IMR-90 (cell line): Measurements from ENCODE around the gene GAL3ST2. TPM values are rescaled to one million over a fixed set of nuclear protein-coding genes. Genes with fewer than 3 reads are reported as not detected.

Source experiments
- ATAC-seq: fragments of 200-7000 bp; cut with Tn5 transposase; 2 replicates; pipeline ENCODE4 v1.9.1; 2020; ENCODE audit warnings: low read depth, mild to moderate bottlenecking, moderate library complexity
- BruUV-seq: library from RNA; stranded (reverse); fragments of 400-500 nt; replicated peaks from 2 replicates; lab custom pipeline; 2021; lab: Mats Ljungman, UMichigan
- CTCF ChIA-PET: fragments of 300-600 bp; formaldehyde crosslinking; extraction: SDS; loops from one replicate; lab custom pipeline; 2021; ENCODE audit warnings: antibody characterized with exemption; lab: Yijun Ruan, JAX
- POLR2A ChIA-PET: fragments of 300-600 bp; sonication (Branson Sonifier 250); formaldehyde crosslinking; loops from one replicate; lab custom pipeline; 2022; ENCODE audit warnings: antibody characterized with exemption; ENCODE audit not compliant: unreplicated experiment; lab: Charles Lee
- DNase-seq: peaks from one replicate; pipeline ENCODE4 v3.0.0; 2013
- H2AFZ ChIP-seq: replicated peaks from 2 replicates; pipeline ENCODE3; 2013; ENCODE audit warnings: low read length, mild to moderate bottlenecking; ENCODE audit not compliant: poor library complexity
- H2AK5ac ChIP-seq: 2 replicates; pipeline ENCODE4 v1.6.1; 2013; ENCODE audit warnings: low read depth, low read length, inconsistent platforms
- H2AK9ac ChIP-seq: replicated peaks from 2 replicates; pipeline ENCODE3; 2013; ENCODE audit warnings: mild to moderate bottlenecking, low read depth, low read length, moderate library complexity; ENCODE audit not compliant: poor library complexity
- H2BK120ac ChIP-seq: 2 replicates; pipeline ENCODE4 v1.6.1; 2013; ENCODE audit warnings: low read depth, low read length, inconsistent platforms
- H2BK15ac ChIP-seq: 3 replicates; pipeline ENCODE4 v1.6.1; 2013; ENCODE audit warnings: low read depth, low read length, inconsistent platforms
- H2BK20ac ChIP-seq: 2 replicates; pipeline ENCODE4 v1.6.1; 2013; ENCODE audit warnings: low read depth, mild to moderate bottlenecking, inconsistent platforms, low read length, moderate library complexity
- H2BK5ac ChIP-seq: 2 replicates; pipeline ENCODE4 v1.6.1; 2013; ENCODE audit warnings: mild to moderate bottlenecking, low read depth, low read length, inconsistent platforms; ENCODE audit not compliant: poor library complexity, severe bottlenecking
- H3K14ac ChIP-seq: replicated peaks from 2 replicates; pipeline ENCODE4 v1.6.1; 2013; ENCODE audit warnings: low read depth, low read length, inconsistent platforms
- H3K18ac ChIP-seq: 2 replicates; pipeline ENCODE4 v1.6.1; 2013; ENCODE audit warnings: low read depth, low read length, control low read depth
- H3K23ac ChIP-seq: 2 replicates; pipeline ENCODE4 v1.6.1; 2013; ENCODE audit warnings: low read depth, low read length, inconsistent platforms
- H3K27ac ChIP-seq: 2 replicates; pipeline ENCODE4 v1.5.1; 2013; ENCODE audit warnings: mild to moderate bottlenecking, control low read depth, low read length; ENCODE audit not compliant: insufficient read depth
- H3K27me3 ChIP-seq: 2 replicates; pipeline ENCODE4 v1.6.1; 2013; ENCODE audit warnings: low read length; ENCODE audit not compliant: control insufficient read depth, insufficient read depth
- H3K36me3 ChIP-seq: 2 replicates; pipeline ENCODE4 v1.6.1; 2013; ENCODE audit warnings: low read length, mixed read lengths; ENCODE audit not compliant: control insufficient read depth, insufficient read depth
- H3K4ac ChIP-seq: 2 replicates; pipeline ENCODE4 v1.6.1; 2013; ENCODE audit warnings: low read depth, low read length, inconsistent platforms
- H3K4me1 ChIP-seq: 2 replicates; pipeline ENCODE4 v1.6.1; 2013; ENCODE audit warnings: low read length, mixed read lengths; ENCODE audit not compliant: control insufficient read depth, insufficient read depth
- H3K4me2 ChIP-seq: 2 replicates; pipeline ENCODE4 v1.6.1; 2013; ENCODE audit warnings: low read depth, mild to moderate bottlenecking, control low read depth, low read length, moderate library complexity
- H3K4me3 ChIP-seq: 2 replicates; pipeline ENCODE4 v1.5.1; 2013; ENCODE audit warnings: low read depth, mild to moderate bottlenecking, control low read depth, low read length, moderate library complexity; ENCODE audit not compliant: insufficient read depth
- H3K56ac ChIP-seq: 2 replicates; pipeline ENCODE4 v1.6.1; 2013; ENCODE audit warnings: low read length, inconsistent platforms; ENCODE audit not compliant: insufficient read depth; ENCODE audit errors: extremely low read depth
- H3K79me1 ChIP-seq, 2 experiments: 2 replicates each; pipeline ENCODE4 v1.6.1; 2013; ENCODE audit warnings: low read length in 2 of 2, inconsistent platforms in 1 of 2, low read depth in 1 of 2
- H3K9ac ChIP-seq: 2 replicates; pipeline ENCODE4 v1.6.1; 2013; ENCODE audit warnings: low read depth, low read length, control low read depth
- H3K9me1 ChIP-seq: 2 replicates; pipeline ENCODE4 v1.6.1; 2013; ENCODE audit warnings: low read length, inconsistent platforms; ENCODE audit not compliant: insufficient read depth
- H3K9me3 ChIP-seq: 2 replicates; pipeline ENCODE4 v1.6.1; 2013; ENCODE audit warnings: low read length; ENCODE audit not compliant: control insufficient read depth, insufficient read depth
- H4K20me1 ChIP-seq: 2 replicates; pipeline ENCODE4 v1.6.1; 2013; ENCODE audit warnings: low read length, inconsistent platforms; ENCODE audit not compliant: insufficient read depth
- H4K5ac ChIP-seq: 2 replicates; pipeline ENCODE4 v1.6.1; 2013; ENCODE audit warnings: mild to moderate bottlenecking, low read depth, low read length, control low read depth
- H4K8ac ChIP-seq, 2 experiments: 2 replicates each; pipeline ENCODE4 v1.6.1; 2013; ENCODE audit warnings: low read depth in 2 of 2, low read length in 2 of 2, control low read depth in 1 of 2, inconsistent platforms in 1 of 2
- H4K91ac ChIP-seq: 2 replicates; pipeline ENCODE4 v1.6.1; 2013; ENCODE audit warnings: low read depth, low read length, inconsistent platforms; ENCODE audit not compliant: insufficient read depth
- BHLHE40 ChIP-seq: fragments of 150-350 bp; IDR thresholded peaks from 2 replicates; pipeline ENCODE4 v1.6.1; 2016; ENCODE audit warnings: mild to moderate bottlenecking, low read depth, low read length
- CEBPB ChIP-seq: IDR thresholded peaks from 2 replicates; pipeline ENCODE4 v1.6.1; 2012; ENCODE audit warnings: low read depth, low read length, improper control_type of control experiment
- CHD1 ChIP-seq: IDR thresholded peaks from 2 replicates; pipeline ENCODE4 v1.6.1; 2012; ENCODE audit warnings: low read depth, low read length, improper control_type of control experiment
- CTCF ChIP-seq: conservative IDR thresholded peaks from 2 replicates; pipeline ENCODE4 v1.5.1; 2012; ENCODE audit warnings: mild to moderate bottlenecking, low read depth, low read length, improper control_type of control experiment
- ELK1 ChIP-seq: fragments of 150-350 bp; IDR thresholded peaks from 2 replicates; pipeline ENCODE4 v1.6.1; 2016; ENCODE audit warnings: low read depth, mild to moderate bottlenecking, low read length, moderate library complexity, borderline replicate concordance
- FOS ChIP-seq: fragments of 150-350 bp; IDR thresholded peaks from 2 replicates; pipeline ENCODE4 v1.6.1; 2016; ENCODE audit warnings: low read depth, low read length
- MAFK ChIP-seq: IDR thresholded peaks from 2 replicates; pipeline ENCODE4 v1.6.1; 2012; ENCODE audit warnings: low read depth, low read length, improper control_type of control experiment
- MAZ ChIP-seq: IDR thresholded peaks from 2 replicates; pipeline ENCODE4 v1.6.1; 2012; ENCODE audit warnings: low read depth, mild to moderate bottlenecking, low read length, improper control_type of control experiment, moderate library complexity, borderline replicate concordance
- MXI1 ChIP-seq: IDR thresholded peaks from 2 replicates; pipeline ENCODE4 v1.6.1; 2012; ENCODE audit warnings: low read depth, mild to moderate bottlenecking, low read length, moderate library complexity, borderline replicate concordance
- NFE2L2 ChIP-seq: fragments of 150-350 bp; IDR thresholded peaks from 2 replicates; pipeline ENCODE4 v1.6.1; 2016; ENCODE audit warnings: low read depth, mild to moderate bottlenecking, low read length
- POLR2A ChIP-seq: IDR thresholded peaks from 2 replicates; pipeline ENCODE4 v1.6.1; 2012; ENCODE audit warnings: mild to moderate bottlenecking, low read depth, low read length
- RAD21 ChIP-seq: IDR thresholded peaks from 2 replicates; pipeline ENCODE4 v1.6.1; 2012; ENCODE audit warnings: low read length, improper control_type of control experiment
- RCOR1 ChIP-seq: IDR thresholded peaks from 2 replicates; pipeline ENCODE4 v1.6.1; 2012; ENCODE audit warnings: mild to moderate bottlenecking, low read length, improper control_type of control experiment; ENCODE audit not compliant: insufficient replicate concordance
- RFX5 ChIP-seq: IDR thresholded peaks from 2 replicates; pipeline ENCODE4 v1.8.0; 2012; ENCODE audit warnings: low read depth, mild to moderate bottlenecking, low read length, moderate library complexity
- SMC3 ChIP-seq: fragments of 150-350 bp; IDR thresholded peaks from 2 replicates; pipeline ENCODE4 v1.6.1; 2016; ENCODE audit warnings: low read depth, mild to moderate bottlenecking, antibody characterized with exemption, low read length, moderate library complexity
- USF2 ChIP-seq: fragments of 150-350 bp; IDR thresholded peaks from 2 replicates; pipeline ENCODE4 v1.6.1; 2017; ENCODE audit warnings: mild to moderate bottlenecking, antibody characterized with exemption, low read length, low read depth
- WGBS, 2 experiments: methylation state at CpG; one replicate each; pipeline versions ENCODE4 v1.1.5 to v1.1.7; 2013; ENCODE audit warnings: missing lambda C conversion rate in 2 of 2; ENCODE audit not compliant: insufficient read length in 1 of 2; ENCODE audit errors: extremely low coverage in 2 of 2; 5-methylcytosine and 5-hydroxymethylcytosine counted together
- dilution Hi-C: fragments of 300-500 bp; cut with HindIII; formaldehyde crosslinking; loops from one replicate; pipeline ENCODE4 v1.14.3; 2018; ENCODE audit warnings: low sequenced_read_pairs; ENCODE audit not compliant: unreplicated experiment
- in situ Hi-C: fragments of 300-500 bp; cut with MboI; formaldehyde crosslinking; loops from 3 replicates; pipeline ENCODE4 v1.14.3; 2019; ENCODE audit warnings: low sequenced_read_pairs, inconsistent platforms, mixed read lengths
- intact Hi-C: fragments of 100-400 bp; cut with micrococcal nuclease; formaldehyde crosslinking; loops from 2 replicates; pipeline ENCODE4 v1.10.0; 2022
- polyA plus RNA-seq, 3 experiments: library from polyadenylated mRNA; depleted of rRNA; stranded (reverse); fragments of >200 nt; gene quantifications; 2 replicates each; pipeline ENCODE4 v1.2.3, GENCODE V29; 2012; ENCODE audit warnings: low replicate concordance in 1 of 3
- total RNA-seq: library from RNA; depleted of rRNA; stranded (reverse); fragments of >200 nt; gene quantifications from 2 replicates; pipeline ENCODE4 v1.2.3, GENCODE V29; 2012

The GAL3ST2 gene
- total and polyA plus RNA-seq, 2 of the 4 experiments (the other 2 are of a cell fraction), result 0.07 TPM; not detected in 1

- no peak for TF ChIP-seq SMC3
- no peak for TF ChIP-seq CHD1
- no peak for TF ChIP-seq POLR2A
- TF ChIP-seq USF2, result no peak
- no peak for TF ChIP-seq CEBPB
- TF ChIP-seq FOS, result no peak
- no peak for TF ChIP-seq CTCF
- no peak for TF ChIP-seq MAFK
- TF ChIP-seq RCOR1, result no peak
- no peak for TF ChIP-seq RFX5
- no peak for TF ChIP-seq MAZ
- TF ChIP-seq MXI1, result no peak
- no peak for TF ChIP-seq BHLHE40
- no peak for TF ChIP-seq ELK1
- no peak for TF ChIP-seq RAD21
- no peak for TF ChIP-seq NFE2L2
- H3K14ac ChIP-seq, result no peak overlapping the region
- no peak overlapping the region for H4K91ac ChIP-seq
- H2BK15ac ChIP-seq, result no peak overlapping the region
- 79% methylated on average over 6 of the region's 20 CpGs; no CpG with 5 or more reads in 1 of the 2 experiments for WGBS, 2 experiments
- no peak overlapping the region for H2BK120ac ChIP-seq
- dilution Hi-C loops (no loop called here), in situ Hi-C loops (no loop called here), intact Hi-C loops (no loop called here)
- H3K56ac ChIP-seq, result no peak overlapping the region
- H2AK5ac ChIP-seq, result no peak overlapping the region
- ATAC-seq, result no peak
- H3K4me3 ChIP-seq, result no peak overlapping the region
- DNase-seq, result no peak
- H3K9ac ChIP-seq, result no peak overlapping the region
- no peak overlapping the region for H2AK9ac ChIP-seq
- BruUV-seq, result no TSS peak
- H4K20me1 ChIP-seq, result peaks cover 7% of the 10 kb centered on the region
- no peak overlapping the region for H3K18ac ChIP-seq
- ChIA-PET CTCF (no interaction called here), POLR2A (no interaction called here)
- no peak overlapping the region for H3K23ac ChIP-seq
- no peaks in the 10 kb centered on the region for H3K9me3 ChIP-seq
- H3K4me2 ChIP-seq, result no peak overlapping the region
- H3K36me3 ChIP-seq, result peaks cover 24% of the 10 kb centered on the region
- H2BK5ac ChIP-seq, result no peak overlapping the region
- H2BK20ac ChIP-seq, result no peak overlapping the region
- no peak overlapping the region for H4K5ac ChIP-seq
- no peaks in the 10 kb centered on the region for H3K4me1 ChIP-seq
- H3K9me1 ChIP-seq, result no peaks in the 10 kb centered on the region
- no peak overlapping the region for H4K8ac ChIP-seq
- no peak overlapping the region for H3K27ac ChIP-seq
- H3K4ac ChIP-seq, result no peak overlapping the region
- H2AFZ ChIP-seq, result no peak overlapping the region
- H3K27me3 ChIP-seq, result no peaks in the 10 kb centered on the region
- H3K79me1 ChIP-seq, result peaks cover 0 to 5% of the 10 kb centered on the region in 2 experiments; a peak in 1 of 4 replicates
These were observed 12.9 kb upstream of the GAL3ST2 start for GRCh38 chr2:241763551-241764274.
